Measurements from ENCODE around the gene HES4.

DNA sequence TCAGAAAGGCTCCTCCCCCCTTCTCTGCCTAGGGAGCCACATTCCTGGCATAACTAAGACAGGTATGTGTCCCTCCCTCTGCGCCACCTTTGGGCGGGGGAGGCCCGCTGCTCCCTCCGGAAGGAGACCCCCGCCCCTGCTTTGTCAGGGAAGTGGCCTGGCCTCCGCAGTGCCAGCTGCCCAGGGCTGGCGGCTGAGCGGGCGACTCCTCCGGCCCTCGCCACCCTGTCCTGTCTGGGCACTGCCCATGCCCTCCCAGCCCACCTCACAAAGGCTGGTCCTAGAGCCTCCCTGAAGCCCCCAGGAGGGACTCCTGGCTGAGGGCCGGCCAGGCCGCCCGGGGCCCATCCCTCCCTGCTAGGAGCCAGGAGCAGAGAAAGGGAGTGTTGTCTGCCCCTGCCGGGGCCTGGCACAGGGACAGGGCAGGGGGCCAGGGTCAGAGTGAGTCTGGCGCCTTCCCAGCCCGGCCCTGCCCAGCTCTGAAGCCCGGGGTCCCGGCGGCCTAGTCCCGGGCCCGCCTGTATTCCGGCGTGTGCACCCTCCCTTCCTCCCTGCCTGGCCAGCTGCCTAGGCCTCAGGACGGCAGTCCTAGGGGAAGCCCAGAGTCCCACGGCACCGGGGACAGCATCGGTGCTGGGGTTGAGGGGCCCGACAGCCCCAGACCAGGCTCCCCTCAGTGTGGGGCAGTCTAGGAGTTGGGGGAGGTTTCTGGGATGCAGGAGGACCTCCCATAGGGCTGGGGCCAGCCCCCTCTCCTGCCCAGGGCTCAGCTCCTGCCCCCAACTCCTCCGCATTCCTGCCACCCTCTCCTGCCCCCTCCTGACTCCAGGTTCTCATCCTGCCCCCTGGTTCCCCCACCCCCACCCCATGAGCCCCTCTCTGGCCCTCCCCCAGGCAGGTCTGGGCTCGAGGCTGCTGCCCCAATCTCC lies 25.1 kb upstream of the HES4 start:
- TF ChIP-seq, protein P1, sequence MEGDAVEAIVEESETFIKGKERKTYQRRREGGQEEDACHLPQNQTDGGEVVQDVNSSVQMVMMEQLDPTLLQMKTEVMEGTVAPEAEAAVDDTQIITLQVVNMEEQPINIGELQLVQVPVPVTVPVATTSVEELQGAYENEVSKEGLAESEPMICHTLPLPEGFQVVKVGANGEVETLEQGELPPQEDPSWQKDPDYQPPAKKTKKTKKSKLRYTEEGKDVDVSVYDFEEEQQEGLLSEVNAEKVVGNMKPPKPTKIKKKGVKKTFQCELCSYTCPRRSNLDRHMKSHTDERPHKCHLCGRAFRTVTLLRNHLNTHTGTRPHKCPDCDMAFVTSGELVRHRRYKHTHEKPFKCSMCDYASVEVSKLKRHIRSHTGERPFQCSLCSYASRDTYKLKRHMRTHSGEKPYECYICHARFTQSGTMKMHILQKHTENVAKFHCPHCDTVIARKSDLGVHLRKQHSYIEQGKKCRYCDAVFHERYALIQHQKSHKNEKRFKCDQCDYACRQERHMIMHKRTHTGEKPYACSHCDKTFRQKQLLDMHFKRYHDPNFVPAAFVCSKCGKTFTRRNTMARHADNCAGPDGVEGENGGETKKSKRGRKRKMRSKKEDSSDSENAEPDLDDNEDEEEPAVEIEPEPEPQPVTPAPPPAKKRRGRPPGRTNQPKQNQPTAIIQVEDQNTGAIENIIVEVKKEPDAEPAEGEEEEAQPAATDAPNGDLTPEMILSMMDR (IDR thresholded peaks at IDR 0.05): no peak
- TF ChIP-seq POLR2A (IDR thresholded peaks at IDR 0.05): peak; percentile 67
